Keratinocyte (primary cell): ENCODE results near the gene MYOM1. TPM values are rescaled to one million over a fixed set of nuclear protein-coding genes. Genes with fewer than 3 reads are reported as not detected.

Source experiments
- DNase-seq: peaks from one replicate; pipeline ENCODE4 v3.0.0-alpha.2; 2011; ENCODE audit warnings: low read depth, missing footprints, low spot score
- FAIRE-seq: peaks from 2 replicates; lab custom pipeline; 2011; peaks lifted over from hg19 to GRCh38; lab: Jason Lieb, UNC
- H2AFZ ChIP-seq: 2 replicates; pipeline ENCODE4 v1.6.0; 2012; ENCODE audit warnings: low read length, control low read depth, inconsistent platforms; ENCODE audit not compliant: control insufficient read depth
- H3K27ac ChIP-seq: 2 replicates; pipeline ENCODE4 v1.5.1; 2011; ENCODE audit warnings: low read length; ENCODE audit not compliant: control insufficient read depth, insufficient read depth
- H3K27me3 ChIP-seq: 3 replicates; pipeline ENCODE4 v1.6.0; 2011; ENCODE audit warnings: low read length; ENCODE audit not compliant: control insufficient read depth, insufficient read depth; ENCODE audit errors: extremely low read depth
- H3K36me3 ChIP-seq, 2 experiments: 2 replicates in 1 of 2; 3 replicates in 1 of 2; pipeline ENCODE4 v1.5.1; 2011; ENCODE audit warnings: low read length in 2 of 2, mild to moderate bottlenecking in 1 of 2; ENCODE audit not compliant: control insufficient read depth in 2 of 2, insufficient read depth in 2 of 2; ENCODE audit errors: extremely low read depth in 1 of 2
- H3K4me1 ChIP-seq: 3 replicates; pipeline ENCODE4 v1.5.1; 2011; ENCODE audit warnings: low read length; ENCODE audit not compliant: control insufficient read depth, insufficient read depth; ENCODE audit errors: extremely low read depth
- H3K4me2 ChIP-seq: 3 replicates; pipeline ENCODE4 v1.6.0; 2011; ENCODE audit warnings: low read depth, low read length; ENCODE audit not compliant: control insufficient read depth, insufficient read depth; ENCODE audit errors: extremely low read depth
- H3K4me3 ChIP-seq, 3 experiments: fragments of 200-600 bp in 1 of 3; sonication (generic) in 1 of 3; 2 replicates in 2 of 3; 3 replicates in 1 of 3; pipeline ENCODE4 v1.5.1; 2011 to 2016; ENCODE audit warnings: low read length in 3 of 3, mild to moderate bottlenecking in 3 of 3, control low read depth in 2 of 3, inconsistent platforms in 1 of 3, low read depth in 1 of 3, mixed read lengths in 1 of 3, mixed run types in 1 of 3, moderate library complexity in 1 of 3; ENCODE audit not compliant: control insufficient read depth in 2 of 3, insufficient read depth in 2 of 3; ENCODE audit errors: extremely low read depth in 1 of 3
- H3K79me2 ChIP-seq: 2 replicates; pipeline ENCODE4 v1.6.0; 2012; ENCODE audit warnings: low read length; ENCODE audit not compliant: control insufficient read depth, insufficient read depth
- H3K9ac ChIP-seq: 3 replicates; pipeline ENCODE4 v1.6.0; 2011; ENCODE audit warnings: low read length; ENCODE audit not compliant: control insufficient read depth, insufficient read depth; ENCODE audit errors: extremely low read depth
- H3K9me1 ChIP-seq: 3 replicates; pipeline ENCODE4 v1.6.0; 2011; ENCODE audit warnings: low read length; ENCODE audit not compliant: control insufficient read depth, insufficient read depth; ENCODE audit errors: extremely low read depth
- H3K9me3 ChIP-seq: 2 replicates; pipeline ENCODE4 v1.5.1; 2012; ENCODE audit warnings: low read depth, low read length; ENCODE audit not compliant: control insufficient read depth
- H4K20me1 ChIP-seq: 3 replicates; pipeline ENCODE4 v1.6.0; 2011; ENCODE audit warnings: low read length; ENCODE audit not compliant: control insufficient read depth, insufficient read depth; ENCODE audit errors: extremely low read depth
- CTCF ChIP-seq, 3 experiments: IDR thresholded peaks in 1 of 3; conservative IDR thresholded peaks in 1 of 3; optimal IDR thresholded peaks in 1 of 3; 2 replicates in 2 of 3; 3 replicates in 1 of 3; pipeline versions ENCODE3 to v1.5.1; 2011; ENCODE audit warnings: low read length in 3 of 3, mild to moderate bottlenecking in 3 of 3, moderate library complexity in 2 of 3, control low read depth in 1 of 3, inconsistent platforms in 1 of 3; ENCODE audit not compliant: insufficient read depth in 2 of 3; ENCODE audit errors: extremely low read depth in 1 of 3
- EZH2 ChIP-seq: IDR thresholded peaks from one replicate; pipeline ENCODE4 v1.6.1; 2012; ENCODE audit warnings: inconsistent platforms, mild to moderate bottlenecking, low read length, moderate library complexity
- dilution Hi-C: fragments of 300-500 bp; cut with MboI; formaldehyde crosslinking; loops from one replicate; pipeline ENCODE4 v1.7.0; 2020; ENCODE audit warnings: low sequenced_read_pairs; ENCODE audit not compliant: extremely low pct_ligation_motif_present
- polyA minus RNA-seq, 3 experiments: library from RNA; depleted of rRNA, polyadenylated mRNA; stranded (reverse); fragments of >200 nt; gene quantifications; 1 replicate in 1 of 3; 2 replicates in 1 of 3; 3 replicates in 1 of 3; pipeline ENCODE4 v1.2.3, GENCODE V29; 2011
- polyA plus RNA-seq, 5 experiments: library from polyadenylated mRNA; depleted of rRNA in 3 of 5; stranded (reverse) in 3 of 5; stranded (forward) in 1 of 5; unstranded in 1 of 5; fragments of >200 nt; gene quantifications; 1 replicate in 1 of 5; 2 replicates in 3 of 5; 3 replicates in 1 of 5; pipeline versions ENCODE4 v1.2.1 to v1.2.3, GENCODE V29; 2011 to 2012; ENCODE audit warnings: missing spikeins in 2 of 5, low read depth in 1 of 5, low replicate concordance in 1 of 5

The MYOM1 gene
- polyA plus RNA-seq, result 0.01 to 0.22 TPM (median 0.03 TPM) in 3 replicates
- polyA plus RNA-seq (2011; ENCODE audit: low read depth), result 1.9 TPM
- 0.04 and 0.05 TPM in 2 replicates for polyA plus RNA-seq (2011; cell fraction: cytosol; rRNA removed)
- 0.06 and 0.08 TPM in 2 replicates for polyA plus RNA-seq (2011; cell fraction: nucleus; rRNA removed)
- 0.06 and 0.28 TPM in 2 replicates for polyA plus RNA-seq (2012; ENCODE audit: low replicate concordance)
- 0.13 TPM in 1 of 3 replicates, not detected in the others for polyA minus RNA-seq
- not detected for polyA minus RNA-seq (2011; cell fraction: cytosol; rRNA and poly(A)+ RNA removed)
- polyA minus RNA-seq (2011; cell fraction: nucleus; rRNA and poly(A)+ RNA removed), result 0.16 TPM in 1 of 2 replicates, not detected in the other

DNA sequence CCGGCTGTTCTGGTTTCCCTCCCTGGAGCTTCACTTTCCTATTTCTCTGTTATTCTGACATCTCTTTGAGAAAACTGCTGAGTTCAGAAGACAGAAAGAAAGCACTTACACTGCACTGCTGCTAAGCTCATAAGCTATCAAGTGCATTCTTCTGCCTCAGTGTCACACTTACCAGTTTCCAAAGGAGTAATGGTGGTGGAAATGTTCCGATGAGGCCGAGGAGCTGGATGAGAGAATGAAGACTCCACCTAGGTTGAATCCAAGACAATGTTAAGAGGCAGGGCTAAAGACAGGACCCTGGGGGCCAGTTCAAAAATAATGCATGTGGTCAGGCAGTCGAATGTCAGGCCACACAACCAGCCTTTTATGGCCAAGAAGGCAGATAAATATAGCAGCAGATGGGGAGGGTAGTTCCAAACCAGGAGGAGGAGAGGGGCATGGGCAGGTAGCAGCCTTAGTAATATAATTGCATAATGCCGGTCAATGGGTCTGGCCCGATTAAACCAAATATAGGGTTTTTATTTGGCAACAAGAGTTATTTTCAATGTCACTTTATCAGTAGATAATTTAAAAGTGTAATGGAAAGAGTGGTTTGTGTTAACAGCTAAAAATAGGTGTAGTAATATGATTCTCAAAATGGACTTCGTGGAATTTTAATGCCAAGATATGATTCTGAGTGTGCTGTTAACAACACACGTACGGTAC lies at the start of gene MYOM1:
TSS of gene MYOM1 (minus strand) at position 338 of the 705 bp plus-strand sequence. CDS start 4,745 bp downstream, outside the sequence.
- Histone ChIP-seq H3K9me1 (no peaks in the 10 kb centered on the region), H3K27me3 (no peaks in the 10 kb centered on the region), H3K9ac (no peak within 1 kb of the TSS), H3K27ac (no peak within 1 kb of the TSS), H3K9me3 (no peaks in the 10 kb centered on the region), H3K79me2 (no peaks in the 10 kb centered on the region), H3K4me2 (no peak within 1 kb of the TSS), H4K20me1 (no peaks in the 10 kb centered on the region), H3K36me3 (no peaks in the 10 kb centered on the region), H2AFZ (no peak within 1 kb of the TSS), H3K4me3 (no peak within 1 kb of the TSS), H3K4me1 (no peaks in the 10 kb centered on the region)
- dilution Hi-C loops, result no loop called here
- TF ChIP-seq CTCF (optimal IDR thresholded peaks at IDR 0.05 in 1 of 3, IDR thresholded peaks at IDR 0.05 in 1 of 3, conservative IDR thresholded peaks at IDR 0.05 in 1 of 3; ENCODE audit: extremely low read depth in 1 of 3, insufficient read depth in 2 of 3, low read length in 3 of 3) (no peak), EZH2 (no peak)
- DNase-seq (no peak), FAIRE-seq (no peak)

GRCh38 chr18:3269241-3269913 lies 49.6 kb upstream of the MYOM1 start:
- TF ChIP-seq CTCF (optimal IDR thresholded peaks at IDR 0.05 in 1 of 3, IDR thresholded peaks at IDR 0.05 in 1 of 3, conservative IDR thresholded peaks at IDR 0.05 in 1 of 3; ENCODE audit: extremely low read depth in 1 of 3, insufficient read depth in 2 of 3, low read length in 3 of 3) (no peak), EZH2 (no peak)
- dilution Hi-C loops, result no loop called here
- Histone ChIP-seq H3K4me3 (peak overlapping the region in 2 of 3 experiments; percentile 41 to 46), H3K4me2 (peak overlapping the region; percentile 77), H3K9me3 (no peaks in the 10 kb centered on the region), H3K9me1 (peaks cover 18% of the 10 kb centered on the region), H3K27me3 (no peaks in the 10 kb centered on the region), H3K4me1 (peaks cover 56% of the 10 kb centered on the region), H3K9ac (no peak overlapping the region), H3K27ac (peak overlapping the region; percentile 56), H3K79me2 (peaks cover 100% of the 10 kb centered on the region), H3K36me3 (peaks cover 5 to 13% of the 10 kb centered on the region in 2 experiments), H2AFZ (no peak overlapping the region), H4K20me1 (peaks cover 73% of the 10 kb centered on the region)
- no peak for DNase-seq
- FAIRE-seq, result no peak
